ENCODE data around the gene EOMES. TPM values are rescaled to one million over a fixed set of nuclear protein-coding genes. Genes with fewer than 3 reads are reported as not detected.

The EOMES gene
- total RNA-seq, 4 donors from 2014 or later = 0.27 to 0.37 (median 0.32) TPM; not detected in 1

GRCh38 chr3:27718459-27718858, 3.7 kb downstream of the EOMES start:
- in situ Hi-C loops (cut with MboI; ENCODE audit: low pct_ligation_motif_present in 1 of 4, low pct_unique_long_range_greater_than_20kb in 1 of 4, low sequenced_read_pairs in 3 of 4) = loop anchor here in 3 of 4 donors (10.0 to 25.0 kb wide), 2 partner anchors 594 to 616 kb away; no protein-coding TSS in a partner anchor
- Histone ChIP-seq H3K9me3 (no peaks in the 10 kb centered on the region), H3K27ac (no peak overlapping the region), H3K4me3 (no peak overlapping the region), H3K27me3 (peaks cover 100% of the 10 kb centered on the region), H3K4me1 (peaks cover 23 to 50% (median 41%) of the 10 kb centered on the region in 4 donors), H3K36me3 (no peaks in the 10 kb centered on the region)
- TF ChIP-seq CTCF (IDR thresholded peaks at IDR 0.05) (no peak), EP300 (IDR thresholded peaks at IDR 0.05; ENCODE audit: low read depth) (no peak), POLR2A (IDR thresholded peaks at IDR 0.05) (no peak), POLR2AphosphoS5 (IDR thresholded peaks at IDR 0.05) (no peak)
- no peak for DNase-seq
- intact Hi-C loops (cut with DNase I; ENCODE audit: low total_unique reads) = no loop called here
- WGBS, 2 donors (ENCODE audit: low coverage in 1 of 2) = 73 to 84% methylated on average over 3 to 5 of the region's 5 CpGs

GRCh38 chr3:27717200-27717852, 4.8 kb downstream of the EOMES start:
- peaks cover 100% of the 10 kb centered on the region for H3K27me3 ChIP-seq
- WGBS, 2 donors (ENCODE audit: low coverage in 1 of 2) = 92 to 93% methylated on average over 6 to 16 of the region's 16 CpGs

GRCh38 chr3:27716309-27716708, 5.8 kb downstream of the EOMES start:
- DNase-seq = no peak
- no peaks in the 10 kb centered on the region for H3K36me3 ChIP-seq
- H3K4me1 ChIP-seq = peaks cover 20 to 45% (median 36%) of the 10 kb centered on the region in 4 donors
- 83 to 85% methylated on average over 1 to 3 of the region's 3 CpGs for WGBS, 2 donors (ENCODE audit: low coverage in 1 of 2)
- H3K4me3 ChIP-seq = no peak overlapping the region
- TF ChIP-seq CTCF (IDR thresholded peaks at IDR 0.05) (no peak), POLR2AphosphoS5 (IDR thresholded peaks at IDR 0.05) (no peak), EP300 (IDR thresholded peaks at IDR 0.05; ENCODE audit: low read depth) (no peak), POLR2A (IDR thresholded peaks at IDR 0.05) (no peak)
- in situ Hi-C loops (cut with MboI; ENCODE audit: low pct_ligation_motif_present in 1 of 4, low pct_unique_long_range_greater_than_20kb in 1 of 4, low sequenced_read_pairs in 3 of 4) = loop anchor here in 3 of 4 donors (10.0 to 25.0 kb wide), 2 partner anchors 596 to 618 kb away; no protein-coding TSS in a partner anchor
- H3K27ac ChIP-seq = no peak overlapping the region
- intact Hi-C loops (cut with DNase I; ENCODE audit: low total_unique reads) = no loop called here
- H3K27me3 ChIP-seq = peaks cover 98% of the 10 kb centered on the region
- H3K9me3 ChIP-seq = no peaks in the 10 kb centered on the region

More at GRCh38 chr3:27717200-27717852, 4.8 kb downstream of the EOMES start:
- H3K9me3 ChIP-seq = no peaks in the 10 kb centered on the region
- H3K4me1 ChIP-seq = peaks cover 24 to 49% (median 42%) of the 10 kb centered on the region in 4 donors
- no peaks in the 10 kb centered on the region for H3K36me3 ChIP-seq
- TF ChIP-seq CTCF (IDR thresholded peaks at IDR 0.05) (no peak), POLR2AphosphoS5 (IDR thresholded peaks at IDR 0.05) (no peak), POLR2A (IDR thresholded peaks at IDR 0.05) (no peak), EP300 (IDR thresholded peaks at IDR 0.05; ENCODE audit: low read depth) (no peak)
- H3K27ac ChIP-seq = no peak overlapping the region
- intact Hi-C loops (cut with DNase I; ENCODE audit: low total_unique reads) (no loop called here), in situ Hi-C loops (cut with MboI; ENCODE audit: low pct_ligation_motif_present in 1 of 4, low pct_unique_long_range_greater_than_20kb in 1 of 4, low sequenced_read_pairs in 3 of 4) (loop anchor here in 3 of 4 donors (10.0 to 25.0 kb wide), 2 partner anchors 595 to 617 kb away; no protein-coding TSS in a partner anchor)
- no peak overlapping the region for H3K4me3 ChIP-seq
- no peak for DNase-seq

- no peak overlapping the region for H3K4me3 ChIP-seq
- TF ChIP-seq POLR2AphosphoS5 (IDR thresholded peaks at IDR 0.05) = no peak
- no peak for TF ChIP-seq CTCF (IDR thresholded peaks at IDR 0.05)
- no peak for TF ChIP-seq POLR2A (IDR thresholded peaks at IDR 0.05)
- no peak for TF ChIP-seq EP300 (IDR thresholded peaks at IDR 0.05; ENCODE audit: low read depth)
- no peak for DNase-seq
- H3K9me3 ChIP-seq = no peaks in the 10 kb centered on the region
- in situ Hi-C loops (cut with MboI; ENCODE audit: low pct_ligation_motif_present in 1 of 4, low pct_unique_long_range_greater_than_20kb in 1 of 4, low sequenced_read_pairs in 3 of 4) (loop anchor here in 3 of 4 donors (10.0 to 25.0 kb wide), 2 partner anchors 596 to 619 kb away; no protein-coding TSS in a partner anchor), intact Hi-C loops (cut with DNase I; ENCODE audit: low total_unique reads) (no loop called here)
- H3K4me1 ChIP-seq = peaks cover 16 to 41% (median 32%) of the 10 kb centered on the region in 4 donors
- 65% methylated on average over 4 of the region's 4 CpGs for WGBS, 2 donors (ENCODE audit: low coverage in 1 of 2)
- no peaks in the 10 kb centered on the region for H3K36me3 ChIP-seq
- H3K27ac ChIP-seq = no peak overlapping the region
- H3K27me3 ChIP-seq = peaks cover 96% of the 10 kb centered on the region
Measured at GRCh38 chr3:27715863-27716262, 6.3 kb downstream of the EOMES start.
